Measurements from ENCODE around the gene TRMT1L. TPM values are rescaled to one million over a fixed set of nuclear protein-coding genes. Genes with fewer than 3 reads are reported as not detected.

TRMT1L gene
- total RNA-seq, 1 experiment from 2014 or later = 19.5 TPM

DNA sequence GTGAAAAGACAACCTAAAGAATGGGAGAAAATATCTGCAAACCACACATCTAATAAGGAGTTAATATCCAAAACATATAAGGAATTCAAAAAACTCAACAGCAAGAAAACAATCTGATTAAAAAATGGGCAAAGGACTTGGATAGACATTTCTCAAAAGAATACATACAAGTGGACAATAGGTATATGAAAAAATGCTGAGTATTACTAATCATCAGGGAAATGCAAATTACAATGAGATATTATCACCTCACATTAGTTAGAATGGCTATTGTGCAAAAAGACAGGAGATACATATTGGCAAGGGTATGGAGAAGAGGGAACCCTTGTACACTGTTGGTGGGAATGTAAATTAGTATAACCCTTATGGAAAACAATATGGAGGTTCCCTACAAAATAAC is 44.9 kb downstream of the TRMT1L start:
- Histone ChIP-seq H3K36me3 (ENCODE audit: control insufficient read depth, insufficient read depth, low read length) (no peaks in the 10 kb centered on the region), H3K27me3 (ENCODE audit: control insufficient read depth, insufficient read depth, low read length) (no peaks in the 10 kb centered on the region), H3K4me3 (ENCODE audit: low read depth in 2 of 2, low read length in 2 of 2) (no peak overlapping the region), H3K27ac (ENCODE audit: low read length) (no peak overlapping the region), H3K4me1 (ENCODE audit: control insufficient read depth, insufficient read depth, low read length) (no peaks in the 10 kb centered on the region), H3K9me3 (ENCODE audit: control insufficient read depth, insufficient read depth, low read depth, low read length) (no peaks in the 10 kb centered on the region)
- DNase-seq (ENCODE audit: low read depth, low spot score) (no peak), ATAC-seq (no peak)
- intact Hi-C loops (cut with micrococcal nuclease; ENCODE audit: unreplicated experiment) = no loop called here
- CTCF ChIA-PET = no interaction called here
- no TSS peak for BruUV-seq (replicated peaks)
- no peak for TF ChIP-seq POLR2AphosphoS5 (IDR thresholded peaks at IDR 0.05; ENCODE audit: low read depth, low read length)
- no peak for TF ChIP-seq TCF7L2 (IDR thresholded peaks at IDR 0.05; ENCODE audit: low read depth, low read length)
- TF ChIP-seq, protein P1, sequence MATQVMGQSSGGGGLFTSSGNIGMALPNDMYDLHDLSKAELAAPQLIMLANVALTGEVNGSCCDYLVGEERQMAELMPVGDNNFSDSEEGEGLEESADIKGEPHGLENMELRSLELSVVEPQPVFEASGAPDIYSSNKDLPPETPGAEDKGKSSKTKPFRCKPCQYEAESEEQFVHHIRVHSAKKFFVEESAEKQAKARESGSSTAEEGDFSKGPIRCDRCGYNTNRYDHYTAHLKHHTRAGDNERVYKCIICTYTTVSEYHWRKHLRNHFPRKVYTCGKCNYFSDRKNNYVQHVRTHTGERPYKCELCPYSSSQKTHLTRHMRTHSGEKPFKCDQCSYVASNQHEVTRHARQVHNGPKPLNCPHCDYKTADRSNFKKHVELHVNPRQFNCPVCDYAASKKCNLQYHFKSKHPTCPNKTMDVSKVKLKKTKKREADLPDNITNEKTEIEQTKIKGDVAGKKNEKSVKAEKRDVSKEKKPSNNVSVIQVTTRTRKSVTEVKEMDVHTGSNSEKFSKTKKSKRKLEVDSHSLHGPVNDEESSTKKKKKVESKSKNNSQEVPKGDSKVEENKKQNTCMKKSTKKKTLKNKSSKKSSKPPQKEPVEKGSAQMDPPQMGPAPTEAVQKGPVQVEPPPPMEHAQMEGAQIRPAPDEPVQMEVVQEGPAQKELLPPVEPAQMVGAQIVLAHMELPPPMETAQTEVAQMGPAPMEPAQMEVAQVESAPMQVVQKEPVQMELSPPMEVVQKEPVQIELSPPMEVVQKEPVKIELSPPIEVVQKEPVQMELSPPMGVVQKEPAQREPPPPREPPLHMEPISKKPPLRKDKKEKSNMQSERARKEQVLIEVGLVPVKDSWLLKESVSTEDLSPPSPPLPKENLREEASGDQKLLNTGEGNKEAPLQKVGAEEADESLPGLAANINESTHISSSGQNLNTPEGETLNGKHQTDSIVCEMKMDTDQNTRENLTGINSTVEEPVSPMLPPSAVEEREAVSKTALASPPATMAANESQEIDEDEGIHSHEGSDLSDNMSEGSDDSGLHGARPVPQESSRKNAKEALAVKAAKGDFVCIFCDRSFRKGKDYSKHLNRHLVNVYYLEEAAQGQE (IDR thresholded peaks at IDR 0.05; ENCODE audit: insufficient read depth in 1 of 2, low read depth in 2 of 2, low read length in 1 of 2) = no peak
- TF ChIP-seq, protein P2, sequence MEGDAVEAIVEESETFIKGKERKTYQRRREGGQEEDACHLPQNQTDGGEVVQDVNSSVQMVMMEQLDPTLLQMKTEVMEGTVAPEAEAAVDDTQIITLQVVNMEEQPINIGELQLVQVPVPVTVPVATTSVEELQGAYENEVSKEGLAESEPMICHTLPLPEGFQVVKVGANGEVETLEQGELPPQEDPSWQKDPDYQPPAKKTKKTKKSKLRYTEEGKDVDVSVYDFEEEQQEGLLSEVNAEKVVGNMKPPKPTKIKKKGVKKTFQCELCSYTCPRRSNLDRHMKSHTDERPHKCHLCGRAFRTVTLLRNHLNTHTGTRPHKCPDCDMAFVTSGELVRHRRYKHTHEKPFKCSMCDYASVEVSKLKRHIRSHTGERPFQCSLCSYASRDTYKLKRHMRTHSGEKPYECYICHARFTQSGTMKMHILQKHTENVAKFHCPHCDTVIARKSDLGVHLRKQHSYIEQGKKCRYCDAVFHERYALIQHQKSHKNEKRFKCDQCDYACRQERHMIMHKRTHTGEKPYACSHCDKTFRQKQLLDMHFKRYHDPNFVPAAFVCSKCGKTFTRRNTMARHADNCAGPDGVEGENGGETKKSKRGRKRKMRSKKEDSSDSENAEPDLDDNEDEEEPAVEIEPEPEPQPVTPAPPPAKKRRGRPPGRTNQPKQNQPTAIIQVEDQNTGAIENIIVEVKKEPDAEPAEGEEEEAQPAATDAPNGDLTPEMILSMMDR (IDR thresholded peaks at IDR 0.05) = no peak
- no peak for TF ChIP-seq SIN3A (IDR thresholded peaks at IDR 0.05; ENCODE audit: borderline replicate concordance, insufficient read depth, low read depth, low read length)
- in situ Hi-C loops (cut with HindIII; ENCODE audit: low pct_unique_long_range_greater_than_20kb, low sequenced_read_pairs) = no loop called here
- POLR2A ChIA-PET = no interaction called here

DNA sequence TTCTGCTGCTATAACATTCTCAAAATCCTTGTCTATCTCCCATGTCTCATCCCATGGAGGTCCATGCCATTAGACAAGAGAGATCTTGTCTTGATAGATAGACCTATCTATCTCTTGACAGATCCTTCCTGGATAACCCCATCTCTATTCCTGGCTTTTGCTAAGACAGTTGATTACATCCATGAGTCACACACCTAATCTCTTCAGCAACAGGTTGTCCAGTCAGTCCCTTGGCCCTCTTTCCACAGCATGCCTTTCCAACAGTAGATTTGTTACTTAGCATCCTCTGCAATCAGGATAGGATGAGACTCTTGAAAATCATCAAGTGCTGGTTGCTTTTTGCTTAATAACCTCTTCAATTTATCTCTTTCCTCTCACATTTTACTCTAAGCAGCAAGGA is 46.6 kb downstream of the TRMT1L start:
- intact Hi-C loops (cut with micrococcal nuclease; ENCODE audit: unreplicated experiment) (no loop called here), in situ Hi-C loops (cut with HindIII; ENCODE audit: low pct_unique_long_range_greater_than_20kb, low sequenced_read_pairs) (no loop called here)
- Histone ChIP-seq H3K4me3 (ENCODE audit: low read depth in 2 of 2, low read length in 2 of 2) (no peak overlapping the region), H3K36me3 (ENCODE audit: control insufficient read depth, insufficient read depth, low read length) (no peaks in the 10 kb centered on the region), H3K4me1 (ENCODE audit: control insufficient read depth, insufficient read depth, low read length) (no peaks in the 10 kb centered on the region), H3K9me3 (ENCODE audit: control insufficient read depth, insufficient read depth, low read depth, low read length) (no peaks in the 10 kb centered on the region), H3K27ac (ENCODE audit: low read length) (no peak overlapping the region), H3K27me3 (ENCODE audit: control insufficient read depth, insufficient read depth, low read length) (no peaks in the 10 kb centered on the region)
- ChIA-PET POLR2A (no interaction called here), CTCF (no interaction called here)
- ATAC-seq (no peak), DNase-seq (ENCODE audit: low read depth, low spot score) (no peak)
- BruUV-seq (replicated peaks) = no TSS peak
- TF ChIP-seq TCF7L2 (IDR thresholded peaks at IDR 0.05; ENCODE audit: low read depth, low read length) (no peak), POLR2AphosphoS5 (IDR thresholded peaks at IDR 0.05; ENCODE audit: low read depth, low read length) (no peak), SIN3A (IDR thresholded peaks at IDR 0.05; ENCODE audit: borderline replicate concordance, insufficient read depth, low read depth, low read length) (no peak)
- TF ChIP-seq, protein P1 (IDR thresholded peaks at IDR 0.05; ENCODE audit: insufficient read depth in 1 of 2, low read depth in 2 of 2, low read length in 1 of 2) = no peak
- TF ChIP-seq, protein P2 (IDR thresholded peaks at IDR 0.05) = no peak
